LNCaP clone FGC (cell line): ENCODE measurements around the gene TM4SF5.

Experiments used
- DNase-seq: peaks from one replicate; pipeline ENCODE4 v3.0.0-alpha.2; 2011; ENCODE audit warnings: low read depth
- H3K4me3 ChIP-seq: 2 replicates; pipeline ENCODE4 v1.5.1; 2011; ENCODE audit warnings: mild to moderate bottlenecking, low read depth, low read length, control low read depth
- TF ChIP-seq, protein P1 (sequence below): IDR thresholded peaks from 2 replicates; pipeline ENCODE4 v1.5.1; 2012; ENCODE audit warnings: mild to moderate bottlenecking; ENCODE audit not compliant: control insufficient read depth, insufficient read depth; ENCODE audit errors: extremely low read depth

Gene TM4SF5

DNA sequence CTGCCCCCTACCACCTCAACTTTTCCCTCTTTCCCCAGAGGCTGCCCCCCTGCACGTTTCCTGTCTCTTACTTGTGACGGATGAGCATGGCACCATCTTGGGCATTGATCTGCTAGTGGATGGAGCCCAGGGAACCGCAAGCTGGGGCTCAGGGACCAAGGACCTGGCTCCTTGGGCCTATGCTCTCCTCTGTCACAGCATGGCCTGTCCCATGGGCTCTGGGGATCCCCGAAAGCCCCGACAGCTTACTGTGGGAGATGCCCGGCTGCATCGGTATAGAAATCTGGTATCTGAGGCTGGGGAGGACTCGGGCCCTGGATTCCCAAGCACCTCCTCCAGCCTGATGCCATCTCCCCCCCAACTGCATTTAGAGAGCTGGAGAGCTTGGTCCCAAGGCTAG is 30.1 kb upstream of the TM4SF5 start:
- TF ChIP-seq, protein P1, sequence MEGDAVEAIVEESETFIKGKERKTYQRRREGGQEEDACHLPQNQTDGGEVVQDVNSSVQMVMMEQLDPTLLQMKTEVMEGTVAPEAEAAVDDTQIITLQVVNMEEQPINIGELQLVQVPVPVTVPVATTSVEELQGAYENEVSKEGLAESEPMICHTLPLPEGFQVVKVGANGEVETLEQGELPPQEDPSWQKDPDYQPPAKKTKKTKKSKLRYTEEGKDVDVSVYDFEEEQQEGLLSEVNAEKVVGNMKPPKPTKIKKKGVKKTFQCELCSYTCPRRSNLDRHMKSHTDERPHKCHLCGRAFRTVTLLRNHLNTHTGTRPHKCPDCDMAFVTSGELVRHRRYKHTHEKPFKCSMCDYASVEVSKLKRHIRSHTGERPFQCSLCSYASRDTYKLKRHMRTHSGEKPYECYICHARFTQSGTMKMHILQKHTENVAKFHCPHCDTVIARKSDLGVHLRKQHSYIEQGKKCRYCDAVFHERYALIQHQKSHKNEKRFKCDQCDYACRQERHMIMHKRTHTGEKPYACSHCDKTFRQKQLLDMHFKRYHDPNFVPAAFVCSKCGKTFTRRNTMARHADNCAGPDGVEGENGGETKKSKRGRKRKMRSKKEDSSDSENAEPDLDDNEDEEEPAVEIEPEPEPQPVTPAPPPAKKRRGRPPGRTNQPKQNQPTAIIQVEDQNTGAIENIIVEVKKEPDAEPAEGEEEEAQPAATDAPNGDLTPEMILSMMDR, result no peak
- no peak overlapping the region for H3K4me3 ChIP-seq
- DNase-seq, result no peak

DNA sequence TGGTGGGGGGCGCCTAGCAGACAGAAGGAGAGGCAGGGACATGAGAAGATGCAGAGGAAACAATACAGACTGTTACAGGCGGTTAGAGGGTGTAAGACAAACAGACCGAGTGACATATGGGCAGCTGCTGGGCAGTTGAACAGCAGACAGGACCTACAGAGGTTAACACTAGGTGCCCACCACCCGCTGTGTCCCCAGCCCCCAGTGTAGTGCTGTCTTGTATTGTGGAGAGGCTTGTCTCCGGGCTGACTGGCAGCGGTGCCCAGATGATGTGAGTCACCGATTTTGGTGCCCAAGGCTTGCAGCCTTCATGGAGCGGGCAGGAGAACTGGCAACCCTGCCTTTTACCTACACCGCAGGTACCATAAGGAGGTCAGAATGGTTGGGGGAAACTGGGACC is 29.6 kb upstream of the TM4SF5 start:
- TF ChIP-seq, protein P1, result no peak
- no peak overlapping the region for H3K4me3 ChIP-seq
- DNase-seq, result no peak

DNA sequence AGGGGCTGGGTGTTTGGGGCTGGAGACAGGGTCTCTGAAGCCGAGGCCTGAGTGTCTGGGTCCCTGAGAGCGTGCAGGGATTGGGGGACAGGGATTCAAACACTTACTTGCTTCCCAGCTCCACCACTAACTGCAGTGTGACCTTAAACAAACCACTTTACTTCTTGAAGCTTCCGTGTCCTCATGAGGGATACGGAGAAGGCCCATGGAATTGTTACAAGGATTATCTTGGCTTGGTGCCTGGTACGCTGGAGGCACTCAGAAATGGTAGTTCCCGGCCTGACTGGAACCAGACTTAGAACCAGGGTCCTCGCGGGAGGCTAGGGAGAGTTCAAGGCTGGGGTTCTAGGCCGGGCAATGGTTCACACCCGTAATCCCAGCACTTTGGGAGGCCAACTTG is 29.1 kb upstream of the TM4SF5 start:
- H3K4me3 ChIP-seq, result no peak overlapping the region
- DNase-seq, result peak; percentile 66
- TF ChIP-seq, protein P1, result no peak

DNA sequence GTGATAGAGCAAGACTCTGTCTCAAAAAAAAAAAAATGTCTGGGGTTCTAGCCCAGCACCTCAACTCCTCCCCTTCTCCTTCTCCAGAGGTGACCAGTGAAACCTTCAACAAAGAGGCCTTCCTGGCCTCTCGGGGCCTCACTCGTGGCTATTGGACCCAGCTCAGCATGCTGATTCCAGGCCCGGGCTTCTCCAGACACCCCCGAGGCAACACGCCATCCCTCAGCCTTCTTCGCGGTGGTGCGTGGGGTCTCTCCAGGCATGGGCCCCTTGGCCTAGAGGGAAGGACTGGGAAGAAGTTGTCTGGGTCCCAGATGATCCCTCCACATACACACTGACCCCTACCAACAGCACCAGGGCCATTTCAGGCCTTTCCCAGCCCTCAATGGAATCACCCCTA is 28.5 kb upstream of the TM4SF5 start:
- DNase-seq, result no peak
- TF ChIP-seq, protein P1, result no peak
- no peak overlapping the region for H3K4me3 ChIP-seq

DNA sequence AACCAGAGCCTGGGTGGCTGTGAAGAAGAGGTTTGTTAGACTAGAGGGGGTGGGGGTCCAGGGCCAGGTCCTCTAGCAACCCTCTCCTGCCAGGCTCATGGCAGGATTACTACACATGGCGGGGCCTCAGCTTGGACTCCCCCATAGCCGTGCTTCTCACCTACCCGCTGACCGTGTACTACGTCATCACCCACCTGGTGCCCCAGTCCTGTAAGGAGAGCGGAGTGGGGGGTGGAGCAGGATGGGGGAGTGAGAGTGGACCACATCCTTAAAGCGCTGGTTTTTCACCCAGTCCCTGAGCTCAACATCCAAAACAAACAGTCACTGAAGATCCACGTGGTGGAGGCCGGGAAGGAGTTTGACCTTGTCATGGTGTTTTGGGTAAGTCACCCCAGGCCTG is 27.8 kb upstream of the TM4SF5 start:
- H3K4me3 ChIP-seq, result no peak overlapping the region
- TF ChIP-seq, protein P1, result no peak
- DNase-seq, result no peak

DNA sequence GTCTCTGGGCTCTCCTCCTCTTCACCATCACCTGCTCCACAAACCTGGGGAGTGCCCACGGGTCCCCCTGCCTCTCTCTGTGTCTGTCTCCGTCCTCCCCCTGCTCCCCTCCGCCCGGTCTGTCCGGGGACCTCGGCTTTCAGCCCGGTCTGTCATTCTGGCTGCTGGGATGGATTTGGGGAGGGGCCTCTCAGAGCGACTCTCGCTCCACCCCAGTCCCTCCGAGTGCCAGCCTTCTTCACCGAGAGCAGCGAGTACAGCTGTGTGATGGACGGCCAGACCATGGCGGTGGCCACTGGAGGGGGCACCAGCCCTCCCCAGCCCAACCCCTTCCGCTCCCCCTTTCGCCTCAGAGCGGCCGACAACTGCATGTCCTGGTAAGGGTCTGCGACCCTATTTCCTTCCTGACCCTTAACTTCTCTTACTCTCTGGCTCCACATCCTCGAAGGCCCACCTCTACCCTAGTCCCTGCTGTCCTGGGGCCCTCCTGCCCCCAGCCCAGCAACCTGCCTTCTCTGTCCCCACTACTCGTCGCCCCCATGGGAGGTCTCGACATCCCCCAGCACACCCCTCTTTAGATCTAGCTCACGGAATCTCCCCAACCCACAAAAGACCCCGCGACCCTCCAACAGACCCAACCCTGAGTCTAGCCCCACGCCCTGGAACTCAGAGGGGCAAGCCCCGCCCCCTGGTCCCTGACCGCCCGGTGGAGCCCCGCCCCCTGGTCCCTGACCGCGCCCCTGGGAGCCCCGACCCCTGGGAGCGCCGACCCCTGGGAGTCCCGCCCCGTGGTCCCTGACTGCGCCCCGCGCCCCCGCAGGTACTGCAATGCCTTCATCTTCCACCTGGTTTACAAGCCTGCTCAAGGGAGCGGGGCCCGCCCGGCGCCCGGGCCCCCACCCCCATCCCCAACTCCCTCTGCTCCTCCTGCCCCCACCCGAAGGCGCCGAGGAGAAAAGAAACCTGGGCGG is 26.4 kb upstream of the TM4SF5 start:
- DNase-seq, result no peak
- TF ChIP-seq, protein P1, result no peak
- H3K4me3 ChIP-seq, result no peak overlapping the region

DNA sequence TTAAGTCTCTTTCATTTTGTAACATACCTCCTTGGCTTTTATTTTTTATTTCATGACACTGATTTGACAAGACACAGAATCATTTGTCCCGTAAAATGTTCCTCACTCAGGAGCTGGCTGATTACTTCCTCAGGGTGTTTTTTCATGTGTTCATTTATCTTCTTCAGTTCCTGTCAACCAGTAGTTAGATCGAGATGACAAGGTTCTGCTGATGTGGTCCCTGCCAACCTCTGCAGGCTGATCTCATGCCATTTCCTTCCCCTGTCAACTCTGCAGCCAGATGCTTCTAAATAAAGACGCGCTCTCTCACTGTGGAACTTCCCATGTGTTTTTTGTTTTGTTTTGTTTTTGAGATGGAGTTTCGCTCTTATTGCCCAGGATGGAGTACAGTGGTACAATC is 23.8 kb upstream of the TM4SF5 start:
- TF ChIP-seq, protein P1, result no peak
- no peak for DNase-seq
- no peak overlapping the region for H3K4me3 ChIP-seq
